GM19452 (cell line): ENCODE data around the gene ARSA.
"Not testable (repeated sequence)": the region's sequence is repeated elsewhere in the genome, so short reads cannot be mapped to it uniquely, and the experiment has no call there.

Experiments
- ATAC-seq: cut with Tn5 transposase; IDR thresholded peaks from one replicate; pipeline ENCODE4 v1.9.1; 2021; ENCODE audit not compliant: unreplicated experiment

The ARSA gene

GRCh38 chr22:50627642-50628542 is at the start of gene ARSA:
TSS of gene ARSA (minus strand) at chr22:50628152. CDS start at chr22:50627779, 373 bp downstream.
- peak; percentile 71 for ATAC-seq

GRCh38 chr22:50676661-50677492 is 48.9 kb upstream of the ARSA start:
- ATAC-seq = no peak

GRCh38 chr22:50676180-50676636 is 48.3 kb upstream of the ARSA start:
- no peak for ATAC-seq

GRCh38 chr22:50675553-50676179 is 47.7 kb upstream of the ARSA start:
- no peak for ATAC-seq

GRCh38 chr22:50674606-50675552 is 46.9 kb upstream of the ARSA start:
- ATAC-seq = no peak

- no peak for ATAC-seq
Measured at GRCh38 chr22:50674130-50674500, 46.2 kb upstream of the ARSA start.

- ATAC-seq = no peak
Measured at GRCh38 chr22:50673231-50674129, 45.5 kb upstream of the ARSA start.

GRCh38 chr22:50672471-50673230 is 44.7 kb upstream of the ARSA start, which contains the start of gene SHANK3:
TSS of gene SHANK3 (plus strand) at chr22:50672823.
- ATAC-seq = no peak

- ATAC-seq = no peak
Measured at GRCh38 chr22:50672041-50672440, 44.1 kb upstream of the ARSA start.

- no peak for ATAC-seq
Measured at GRCh38 chr22:50671641-50672040, 43.7 kb upstream of the ARSA start.

- no peak for ATAC-seq
Measured at GRCh38 chr22:50670914-50671538, 43.1 kb upstream of the ARSA start.

- ATAC-seq = no peak
Measured at GRCh38 chr22:50670513-50670912, 42.6 kb upstream of the ARSA start.

GRCh38 chr22:50665738-50666137 is 37.8 kb upstream of the ARSA start:
- no peak for ATAC-seq

GRCh38 chr22:50665212-50665611 is 37.3 kb upstream of the ARSA start:
- ATAC-seq = no peak

- ATAC-seq = no peak
Measured at GRCh38 chr22:50660306-50660705, 32.4 kb upstream of the ARSA start.

- not testable (repeated sequence) for ATAC-seq
Measured at GRCh38 chr22:50659711-50660110, 31.8 kb upstream of the ARSA start.

- ATAC-seq = no peak
Measured at GRCh38 chr22:50657925-50658324, 30.0 kb upstream of the ARSA start.
